ENCODE results near the gene SIAH3.
"Not testable (repeated sequence)": the region's sequence is repeated elsewhere in the genome, so short reads cannot be mapped to it uniquely, and the experiment has no call there.

The SIAH3 gene

GRCh38 chr13:45879666-45880065, 28.1 kb upstream of the SIAH3 start:
- no peaks in the 10 kb centered on the region for H3K9me3 ChIP-seq (ENCODE audit: control insufficient read depth, low read length)
- H3K9ac ChIP-seq (ENCODE audit: low read length), result no peak overlapping the region
- no peaks in the 10 kb centered on the region for H3K36me3 ChIP-seq (ENCODE audit: control insufficient read depth, insufficient read depth, low read length)
- H3K4me3 ChIP-seq (ENCODE audit: low read length), result no peak overlapping the region
- no peaks in the 10 kb centered on the region for H3K4me1 ChIP-seq (ENCODE audit: control insufficient read depth, insufficient read depth, low read length)
- no peaks in the 10 kb centered on the region for H3K27me3 ChIP-seq (ENCODE audit: control insufficient read depth, insufficient read depth, low read length)

- H3K4me1 ChIP-seq (ENCODE audit: control insufficient read depth, insufficient read depth, low read length), result no peaks in the 10 kb centered on the region
- no peak overlapping the region for H3K4me3 ChIP-seq (ENCODE audit: low read length)
- H3K27me3 ChIP-seq (ENCODE audit: control insufficient read depth, insufficient read depth, low read length), result no peaks in the 10 kb centered on the region
- no peaks in the 10 kb centered on the region for H3K36me3 ChIP-seq (ENCODE audit: control insufficient read depth, insufficient read depth, low read length)
- H3K9ac ChIP-seq (ENCODE audit: low read length), result no peak overlapping the region
- no peaks in the 10 kb centered on the region for H3K9me3 ChIP-seq (ENCODE audit: control insufficient read depth, low read length)
Measured at GRCh38 chr13:45878966-45879365, 27.4 kb upstream of the SIAH3 start.

- Histone ChIP-seq H3K36me3 (ENCODE audit: control insufficient read depth, insufficient read depth, low read length) (no peaks in the 10 kb centered on the region), H3K9ac (ENCODE audit: low read length) (no peak overlapping the region), H3K4me1 (ENCODE audit: control insufficient read depth, insufficient read depth, low read length) (no peaks in the 10 kb centered on the region), H3K9me3 (ENCODE audit: control insufficient read depth, low read length) (no peaks in the 10 kb centered on the region), H3K27me3 (ENCODE audit: control insufficient read depth, insufficient read depth, low read length) (no peaks in the 10 kb centered on the region), H3K4me3 (ENCODE audit: low read length) (no peak overlapping the region)
Measured at GRCh38 chr13:45876781-45877180, 25.2 kb upstream of the SIAH3 start.

GRCh38 chr13:45875951-45876350, 24.4 kb upstream of the SIAH3 start:
- Histone ChIP-seq H3K9ac (ENCODE audit: low read length) (no peak overlapping the region), H3K4me3 (ENCODE audit: low read length) (no peak overlapping the region), H3K36me3 (ENCODE audit: control insufficient read depth, insufficient read depth, low read length) (no peaks in the 10 kb centered on the region), H3K9me3 (ENCODE audit: control insufficient read depth, low read length) (no peaks in the 10 kb centered on the region), H3K4me1 (ENCODE audit: control insufficient read depth, insufficient read depth, low read length) (no peaks in the 10 kb centered on the region), H3K27me3 (ENCODE audit: control insufficient read depth, insufficient read depth, low read length) (no peaks in the 10 kb centered on the region)

- Histone ChIP-seq H3K36me3 (ENCODE audit: control insufficient read depth, insufficient read depth, low read length) (no peaks in the 10 kb centered on the region), H3K4me3 (ENCODE audit: low read length) (no peak overlapping the region), H3K9me3 (ENCODE audit: control insufficient read depth, low read length) (no peaks in the 10 kb centered on the region), H3K4me1 (ENCODE audit: control insufficient read depth, insufficient read depth, low read length) (no peaks in the 10 kb centered on the region), H3K27me3 (ENCODE audit: control insufficient read depth, insufficient read depth, low read length) (no peaks in the 10 kb centered on the region), H3K9ac (ENCODE audit: low read length) (no peak overlapping the region)
Measured at GRCh38 chr13:45873491-45874325, 22.2 kb upstream of the SIAH3 start.

- no peaks in the 10 kb centered on the region for H3K4me1 ChIP-seq (ENCODE audit: control insufficient read depth, insufficient read depth, low read length)
- H3K27me3 ChIP-seq (ENCODE audit: control insufficient read depth, insufficient read depth, low read length), result no peaks in the 10 kb centered on the region
- no peaks in the 10 kb centered on the region for H3K36me3 ChIP-seq (ENCODE audit: control insufficient read depth, insufficient read depth, low read length)
- H3K4me3 ChIP-seq (ENCODE audit: low read length), result no peak overlapping the region
- no peaks in the 10 kb centered on the region for H3K9me3 ChIP-seq (ENCODE audit: control insufficient read depth, low read length)
- H3K9ac ChIP-seq (ENCODE audit: low read length), result no peak overlapping the region
Measured at GRCh38 chr13:45872566-45872965, 21.0 kb upstream of the SIAH3 start.

GRCh38 chr13:45871201-45871600, 19.6 kb upstream of the SIAH3 start:
- H3K4me3 ChIP-seq (ENCODE audit: low read length); H3K27me3 ChIP-seq (ENCODE audit: control insufficient read depth, insufficient read depth, low read length); H3K9ac ChIP-seq (ENCODE audit: low read length); H3K36me3 ChIP-seq (ENCODE audit: control insufficient read depth, insufficient read depth, low read length); H3K9me3 ChIP-seq (ENCODE audit: control insufficient read depth, low read length); H3K4me1 ChIP-seq (ENCODE audit: control insufficient read depth, insufficient read depth, low read length): not testable (repeated sequence)

GRCh38 chr13:45870232-45870631, 18.7 kb upstream of the SIAH3 start:
- no peaks in the 10 kb centered on the region for H3K9me3 ChIP-seq (ENCODE audit: control insufficient read depth, low read length)
- H3K9ac ChIP-seq (ENCODE audit: low read length), result no peak overlapping the region
- H3K4me1 ChIP-seq (ENCODE audit: control insufficient read depth, insufficient read depth, low read length), result no peaks in the 10 kb centered on the region
- H3K27me3 ChIP-seq (ENCODE audit: control insufficient read depth, insufficient read depth, low read length), result no peaks in the 10 kb centered on the region
- no peaks in the 10 kb centered on the region for H3K36me3 ChIP-seq (ENCODE audit: control insufficient read depth, insufficient read depth, low read length)
- H3K4me3 ChIP-seq (ENCODE audit: low read length), result no peak overlapping the region

GRCh38 chr13:45865414-45865813, 13.9 kb upstream of the SIAH3 start:
- no peaks in the 10 kb centered on the region for H3K27me3 ChIP-seq (ENCODE audit: control insufficient read depth, insufficient read depth, low read length)
- no peaks in the 10 kb centered on the region for H3K4me1 ChIP-seq (ENCODE audit: control insufficient read depth, insufficient read depth, low read length)
- H3K36me3 ChIP-seq (ENCODE audit: control insufficient read depth, insufficient read depth, low read length), result no peaks in the 10 kb centered on the region
- H3K9me3 ChIP-seq (ENCODE audit: control insufficient read depth, low read length), result no peaks in the 10 kb centered on the region
- H3K4me3 ChIP-seq (ENCODE audit: low read length), result no peak overlapping the region
- H3K9ac ChIP-seq (ENCODE audit: low read length), result no peak overlapping the region

- no peaks in the 10 kb centered on the region for H3K4me1 ChIP-seq (ENCODE audit: control insufficient read depth, insufficient read depth, low read length)
- H3K9ac ChIP-seq (ENCODE audit: low read length), result no peak overlapping the region
- H3K9me3 ChIP-seq (ENCODE audit: control insufficient read depth, low read length), result no peaks in the 10 kb centered on the region
- H3K27me3 ChIP-seq (ENCODE audit: control insufficient read depth, insufficient read depth, low read length), result no peaks in the 10 kb centered on the region
- no peaks in the 10 kb centered on the region for H3K36me3 ChIP-seq (ENCODE audit: control insufficient read depth, insufficient read depth, low read length)
- H3K4me3 ChIP-seq (ENCODE audit: low read length), result no peak overlapping the region
Measured at GRCh38 chr13:45863709-45864590, 12.4 kb upstream of the SIAH3 start.

GRCh38 chr13:45861322-45861721, 9.8 kb upstream of the SIAH3 start:
- H3K9me3 ChIP-seq (ENCODE audit: control insufficient read depth, low read length), result no peaks in the 10 kb centered on the region
- no peaks in the 10 kb centered on the region for H3K36me3 ChIP-seq (ENCODE audit: control insufficient read depth, insufficient read depth, low read length)
- H3K4me1 ChIP-seq (ENCODE audit: control insufficient read depth, insufficient read depth, low read length), result no peaks in the 10 kb centered on the region
- H3K27me3 ChIP-seq (ENCODE audit: control insufficient read depth, insufficient read depth, low read length), result no peaks in the 10 kb centered on the region
- H3K4me3 ChIP-seq (ENCODE audit: low read length), result no peak overlapping the region
- no peak overlapping the region for H3K9ac ChIP-seq (ENCODE audit: low read length)

- Histone ChIP-seq H3K4me1 (ENCODE audit: control insufficient read depth, insufficient read depth, low read length) (no peaks in the 10 kb centered on the region), H3K36me3 (ENCODE audit: control insufficient read depth, insufficient read depth, low read length) (no peaks in the 10 kb centered on the region), H3K27me3 (ENCODE audit: control insufficient read depth, insufficient read depth, low read length) (no peaks in the 10 kb centered on the region), H3K9me3 (ENCODE audit: control insufficient read depth, low read length) (no peaks in the 10 kb centered on the region), H3K9ac (ENCODE audit: low read length) (no peak overlapping the region), H3K4me3 (ENCODE audit: low read length) (no peak overlapping the region)
Measured at GRCh38 chr13:45860240-45860639, 8.7 kb upstream of the SIAH3 start.

All from mucosa of stomach (tissue), 1 donor.